Ovary (tissue), 9 donors: Measurements from ENCODE around the gene CRADD. TPM values are rescaled to one million over a fixed set of nuclear protein-coding genes. Genes with fewer than 3 reads are reported as not detected.

Source experiments
- DNase-seq, 5 donors: peaks; one replicate each; pipeline ENCODE4 v3.0.0-alpha.2; 2019 to 2020
- H3K27ac ChIP-seq, 2 donors: fragments of 200-600 bp; one replicate each; pipeline versions ENCODE4 v1.5.1 to v1.8.0; 2019 to 2022
- H3K27me3 ChIP-seq: fragments of 200-600 bp; one replicate; pipeline ENCODE4 v1.8.0; 2022
- H3K36me3 ChIP-seq: fragments of 200-600 bp; sonication (generic); one replicate; pipeline ENCODE4 v1.5.1; 2019
- H3K4me1 ChIP-seq: one replicate; pipeline ENCODE4 v1.8.1; 2013; ENCODE audit warnings: mild to moderate bottlenecking, moderate library complexity; ENCODE audit not compliant: insufficient read depth
- H3K4me3 ChIP-seq: fragments of 200-600 bp; sonication (generic); one replicate; pipeline ENCODE4 v1.5.1; 2017
- H3K9me3 ChIP-seq, 2 donors: fragments of 200-600 bp in 1 of 2; sonication (generic) in 1 of 2; one replicate each; pipeline versions ENCODE4 v1.5.1 to v1.8.1; 2013 to 2019; ENCODE audit warnings: mild to moderate bottlenecking in 1 of 2, moderate library complexity in 1 of 2
- CTCF ChIP-seq, 3 donors: fragments of 450-650 bp in 2 of 3; fragments of 200-600 bp in 1 of 3; IDR thresholded peaks; one replicate each; pipeline versions ENCODE4 v1.5.1 to v1.8.0; 2016 to 2022; ENCODE audit warnings: antibody characterized with exemption in 3 of 3, mild to moderate bottlenecking in 1 of 3
- EP300 ChIP-seq: sonication (generic); formaldehyde crosslinking; IDR thresholded peaks from one replicate; pipeline ENCODE4 v1.6.1; 2017; ENCODE audit warnings: antibody characterized with exemption
- POLR2A ChIP-seq: fragments of 450-650 bp; IDR thresholded peaks from one replicate; pipeline ENCODE4 v1.6.1; 2017; ENCODE audit warnings: antibody characterized with exemption, mild to moderate bottlenecking, moderate library complexity
- WGBS, 3 donors: extraction: QIAGEN DNeasy Blood & Tissue Kit in 1 of 3; methylation state at CpG; one replicate each; pipeline versions ENCODE4 v1.1.5 to v1.1.7; 2013 to 2017; 5-methylcytosine and 5-hydroxymethylcytosine counted together
- intact Hi-C, 4 donors: fragments of 100-400 bp; cut with DNase I; formaldehyde crosslinking; loops; one replicate each; pipeline versions ENCODE4 v1.11.0 to v1.15.1; 2022 to 2023
- polyA plus RNA-seq, 2 donors: library from polyadenylated mRNA; stranded (reverse); fragments of 200-250 nt in 1 of 2; fragments of 350-450 nt in 1 of 2; fragmentation: Illumina TruSeq in 1 of 2; extraction: RNeasy Lipid Tissue Mini Kit (QIAGEN cat#74804) in 1 of 2; gene quantifications; one replicate each; pipeline ENCODE4 v1.2.3, GENCODE V29; 2013 to 2014
- total RNA-seq, 7 donors: library from RNA; depleted of rRNA in 2 of 7; stranded (reverse); fragments of >200 nt in 2 of 7; fragmentation: NEBNext Ultra II Directional in 3 of 7; extraction: Animal tissue kit (Norgen Biotek cat#: 25700) in 3 of 7; gene quantifications; one replicate each; pipeline versions ENCODE4 v1.1.0 to v1.2.4, GENCODE V29; 2016 to 2023
- donor health status: DM: no; HTN: no; CAD: no; lungs with moderate emphysema.
- donor health status: DM: no; HTN: no; CAD: no.
- donor health status: Bipolar disorder and iron deficiency.
- donor health status: DM: yes; HTN: yes; CAD: no.
- donor health status: DM: no; HTN: no; CAD: no.
- donor health status: DM: yes; HTN: yes; CAD: no.

Gene CRADD
- total and polyA plus RNA-seq, 9 donors = 11.4 to 67.8 (median 16.9) TPM

- H3K4me1 ChIP-seq = peaks cover 15% of the 10 kb centered on the region
- TF ChIP-seq POLR2A (no peak), EP300 (no peak), CTCF (IDR thresholded peaks at IDR 0.05) (no peak)
- no peaks in the 10 kb centered on the region for H3K9me3 ChIP-seq
- peak; percentile 70 to 82 (median 74) for DNase-seq
- whole genome bisulfite sequencing, 3 donors = 5 to 7% (median 6%) methylated on average over 17 of the region's 17 CpGs
- no peak overlapping the region for H3K4me3 ChIP-seq
- no peaks in the 10 kb centered on the region for H3K36me3 ChIP-seq
- no peaks in the 10 kb centered on the region for H3K27me3 ChIP-seq
- H3K27ac ChIP-seq = peak overlapping the region in 1 of 2 donors; percentile 29
- intact Hi-C loops = no loop called here
These were observed 217.4 kb downstream of the CRADD start for GRCh38 chr12:93894391-93895088.

GRCh38 chr12:93895089-93895445, 217.9 kb downstream of the CRADD start:
- TF ChIP-seq EP300 (no peak), CTCF (IDR thresholded peaks at IDR 0.05) (no peak), POLR2A (no peak)
- intact Hi-C loops = no loop called here

GRCh38 chr12:93896427-93896826, 219.3 kb downstream of the CRADD start:
- no peak for TF ChIP-seq POLR2A
- Histone ChIP-seq H3K4me1 (peaks cover 15% of the 10 kb centered on the region), H3K9me3 (no peaks in the 10 kb centered on the region), H3K27me3 (no peaks in the 10 kb centered on the region), H3K27ac (no peak overlapping the region), H3K36me3 (no peaks in the 10 kb centered on the region), H3K4me3 (no peak overlapping the region)
- DNase-seq = no peak
- intact Hi-C loops = no loop called here
- 76 to 100% (median 89%) methylated on average over 1 of the region's 1 CpG for WGBS, 3 donors

More at GRCh38 chr12:93895089-93895445, 217.9 kb downstream of the CRADD start:
- no peaks in the 10 kb centered on the region for H3K9me3 ChIP-seq
- peaks cover 15% of the 10 kb centered on the region for H3K4me1 ChIP-seq
- H3K4me3 ChIP-seq = no peak overlapping the region
- DNase-seq = no peak
- peak overlapping the region in 1 of 2 donors; percentile 29 for H3K27ac ChIP-seq
- 38 to 65% (median 48%) methylated on average over 6 of the region's 6 CpGs for WGBS, 3 donors
- no peaks in the 10 kb centered on the region for H3K36me3 ChIP-seq
- H3K27me3 ChIP-seq = no peaks in the 10 kb centered on the region

GRCh38 chr12:93896952-93897351, 219.8 kb downstream of the CRADD start:
- Histone ChIP-seq H3K4me1 (peaks cover 15% of the 10 kb centered on the region), H3K27ac (no peak overlapping the region), H3K9me3 (no peaks in the 10 kb centered on the region), H3K36me3 (no peaks in the 10 kb centered on the region), H3K27me3 (no peaks in the 10 kb centered on the region), H3K4me3 (no peak overlapping the region)
- no peak for DNase-seq
- 86 to 90% (median 89%) methylated on average over 6 of the region's 6 CpGs for WGBS, 3 donors
- intact Hi-C loops = no loop called here
- TF ChIP-seq POLR2A (no peak), EP300 (no peak), CTCF (IDR thresholded peaks at IDR 0.05) (no peak)

DNA sequence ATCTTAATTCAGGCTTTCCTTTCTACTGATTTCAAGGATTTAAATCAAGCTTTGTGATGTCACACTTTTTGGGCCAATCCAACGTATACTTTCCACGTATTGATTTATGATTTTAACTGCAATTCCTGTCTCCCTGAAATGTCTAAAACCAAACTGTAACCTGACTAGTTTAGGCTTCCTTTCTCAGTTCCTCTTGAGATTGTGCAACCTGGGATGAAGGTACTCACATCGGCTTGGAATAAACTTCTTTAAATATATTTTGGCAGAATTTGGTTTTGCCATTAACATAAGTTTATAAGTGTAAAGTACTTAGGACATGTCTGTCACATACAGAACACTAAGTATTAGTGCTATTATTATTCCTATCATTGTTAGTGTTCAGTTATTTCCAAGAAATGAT, 224.6 kb downstream of the CRADD start:
- WGBS, 3 donors = 86 to 94% (median 91%) methylated on average over 3 of the region's 3 CpGs
- DNase-seq = no peak
- no peak for TF ChIP-seq CTCF (IDR thresholded peaks at IDR 0.05)
- no peak for TF ChIP-seq POLR2A
- TF ChIP-seq EP300 = no peak
- intact Hi-C loops = no loop called here
- Histone ChIP-seq H3K36me3 (no peaks in the 10 kb centered on the region), H3K9me3 (no peaks in the 10 kb centered on the region), H3K27me3 (no peaks in the 10 kb centered on the region), H3K4me3 (no peak overlapping the region), H3K4me1 (no peaks in the 10 kb centered on the region), H3K27ac (no peak overlapping the region)
